ENCODE results near the gene LBH. TPM values are rescaled to one million over a fixed set of nuclear protein-coding genes. Genes with fewer than 3 reads are reported as not detected.
A peak's percentile ranks its signal among the peaks of the same experiment; 100 is the strongest.

LBH gene
- total and polyA plus RNA-seq, 10 donors = 48.7 to 178 (median 116) TPM

GRCh38 chr2:30205456-30205855 is 25.9 kb upstream of the LBH start:
- no peak overlapping the region for H3K27ac ChIP-seq
- no peaks in the 10 kb centered on the region for H3K9me3 ChIP-seq
- no peaks in the 10 kb centered on the region for H3K36me3 ChIP-seq
- no peak for TF ChIP-seq CTCF (IDR thresholded peaks at IDR 0.05 in 8 of 11, conservative IDR thresholded peaks at IDR 0.05 in 3 of 11)
- TF ChIP-seq POLR2AphosphoS5 (IDR thresholded peaks at IDR 0.05) = no peak
- TF ChIP-seq POLR2A (IDR thresholded peaks at IDR 0.05) = no peak
- 83 to 100% (median 91%) methylated on average over 1 of the region's 1 CpG for WGBS, 5 donors
- H3K4me1 ChIP-seq = peaks cover 4 to 23% (median 9%) of the 10 kb centered on the region in 6 donors
- no peaks in the 10 kb centered on the region for H3K27me3 ChIP-seq (replicated peaks in 1 of 7)
- H3K4me3 ChIP-seq = no peak overlapping the region
- DNase-seq = no peak
- intact Hi-C loops (cut with DNase I; ENCODE audit: low total_unique reads) = no loop called here

- H3K27me3 ChIP-seq (replicated peaks in 1 of 7) = no peaks in the 10 kb centered on the region
- H3K9me3 ChIP-seq = no peaks in the 10 kb centered on the region
- no peaks in the 10 kb centered on the region for H3K36me3 ChIP-seq
- intact Hi-C loops (cut with DNase I; ENCODE audit: low total_unique reads) = no loop called here
- H3K27ac ChIP-seq = no peak overlapping the region
- TF ChIP-seq POLR2A (IDR thresholded peaks at IDR 0.05) = no peak
- no peak for TF ChIP-seq CTCF (IDR thresholded peaks at IDR 0.05 in 8 of 11, conservative IDR thresholded peaks at IDR 0.05 in 3 of 11)
- TF ChIP-seq POLR2AphosphoS5 (IDR thresholded peaks at IDR 0.05) = no peak
- no peak overlapping the region for H3K4me3 ChIP-seq
- 72 to 80% (median 76%) methylated on average over 9 of the region's 9 CpGs for WGBS, 5 donors
- DNase-seq = no peak
- H3K4me1 ChIP-seq = peaks cover 4 to 22% (median 9%) of the 10 kb centered on the region in 6 donors
These were observed 24.6 kb upstream of the LBH start for GRCh38 chr2:30206461-30207430.

GRCh38 chr2:30208453-30208852 is 22.9 kb upstream of the LBH start:
- intact Hi-C loops (cut with DNase I; ENCODE audit: low total_unique reads) = no loop called here
- H3K4me3 ChIP-seq = no peak overlapping the region
- peaks cover 4 to 21% (median 9%) of the 10 kb centered on the region in 6 donors for H3K4me1 ChIP-seq
- TF ChIP-seq CTCF (IDR thresholded peaks at IDR 0.05 in 8 of 11, conservative IDR thresholded peaks at IDR 0.05 in 3 of 11) (peak; percentile 76 to 93 (median 88)), POLR2AphosphoS5 (IDR thresholded peaks at IDR 0.05) (no peak)
- H3K27me3 ChIP-seq (replicated peaks in 1 of 7) = no peaks in the 10 kb centered on the region
- no peaks in the 10 kb centered on the region for H3K9me3 ChIP-seq
- DNase-seq = no peak
- H3K27ac ChIP-seq = peak overlapping the region in 2 of 8 donors; percentile 42 to 45
- no peaks in the 10 kb centered on the region for H3K36me3 ChIP-seq
- WGBS, 5 donors = 0 to 2% (median 1%) methylated on average over 2 of the region's 2 CpGs

GRCh38 chr2:30209227-30209626 is 22.1 kb upstream of the LBH start:
- TF ChIP-seq POLR2AphosphoS5 (IDR thresholded peaks at IDR 0.05) (no peak), POLR2A (IDR thresholded peaks at IDR 0.05) (no peak), CTCF (IDR thresholded peaks at IDR 0.05 in 8 of 11, conservative IDR thresholded peaks at IDR 0.05 in 3 of 11) (no peak)
- 76 to 100% (median 92%) methylated on average over 1 to 2 of the region's 2 CpGs; no CpG with 5 or more reads in 2 of the 5 donors for WGBS, 5 donors
- no peak for DNase-seq
- intact Hi-C loops (cut with DNase I; ENCODE audit: low total_unique reads) = no loop called here
- no peaks in the 10 kb centered on the region for H3K9me3 ChIP-seq
- H3K4me3 ChIP-seq = no peak overlapping the region
- no peaks in the 10 kb centered on the region for H3K36me3 ChIP-seq
- peaks cover 4 to 21% (median 9%) of the 10 kb centered on the region in 6 donors for H3K4me1 ChIP-seq
- peak overlapping the region in 2 of 8 donors; percentile 42 to 45 for H3K27ac ChIP-seq
- no peaks in the 10 kb centered on the region for H3K27me3 ChIP-seq (replicated peaks in 1 of 7)
